HepG2 (cell line): ENCODE data around the gene MGAT4C. TPM values are rescaled to one million over a fixed set of nuclear protein-coding genes. Genes with fewer than 3 reads are reported as not detected.

ENCODE experiments used
- ATAC-seq: fragments of 200-7000 bp; cut with Tn5 transposase; 3 replicates; pipeline ENCODE4 v1.9.1; 2020; ENCODE audit warnings: mild to moderate bottlenecking, moderate library complexity
- BruUV-seq: library from RNA; stranded (reverse); fragments of 400-500 nt; replicated peaks from 2 replicates; lab custom pipeline; 2021; lab: Mats Ljungman, UMichigan
- CTCF ChIA-PET: fragments of 300-600 bp; formaldehyde crosslinking; extraction: SDS; loops from one replicate; lab custom pipeline; 2021; ENCODE audit warnings: low total read pairs, inconsistent platforms, low intra/inter-chr PET ratio; lab: Yijun Ruan, JAX
- POLR2A ChIA-PET: fragments of 350-600 bp; sonication (Branson Sonifier 250); formaldehyde crosslinking; loops from one replicate; lab custom pipeline; 2020; ENCODE audit warnings: antibody characterized with exemption, inconsistent platforms; lab: Yijun Ruan, JAX
- DNase-seq: peaks from one replicate; pipeline ENCODE4 v3.0.0-alpha.2; 2015; ENCODE audit warnings: low spot score
- FAIRE-seq: peaks from 3 replicates; lab custom pipeline; 2011; peaks lifted over from hg19 to GRCh38; lab: Jason Lieb, UNC
- H2AFZ ChIP-seq: one replicate; pipeline ENCODE4 v1.6.1; 2011; ENCODE audit warnings: low read length, inconsistent platforms
- H3K27ac ChIP-seq: fragments of 300-600 bp; 3 replicates; pipeline ENCODE4 v1.8.0; 2011; ENCODE audit warnings: mixed run types, mild to moderate bottlenecking, mixed read lengths, low read length, inconsistent platforms; ENCODE audit not compliant: insufficient read depth; ENCODE audit errors: extremely low read length
- H3K27me3 ChIP-seq, 2 experiments: fragments of 200-600 bp in 1 of 2; 2 replicates in 1 of 2; 3 replicates in 1 of 2; pipeline versions ENCODE4 v1.6.0 to v1.8.0; 2011; ENCODE audit warnings: low read length in 2 of 2, mild to moderate bottlenecking in 2 of 2, moderate library complexity in 2 of 2, inconsistent platforms in 1 of 2; ENCODE audit not compliant: insufficient read depth in 2 of 2, control insufficient read depth in 1 of 2
- H3K36me3 ChIP-seq, 2 experiments: fragments of 200-600 bp in 1 of 2; replicated peaks in 1 of 2; 2 replicates in 1 of 2; 3 replicates in 1 of 2; pipeline versions ENCODE4 v1.5.1 to v1.8.0; 2011; ENCODE audit warnings: low read length in 2 of 2, inconsistent platforms in 1 of 2; ENCODE audit not compliant: insufficient read depth in 2 of 2, control insufficient read depth in 1 of 2
- H3K4me1 ChIP-seq: 2 replicates; pipeline ENCODE4 v1.5.1; 2012; ENCODE audit warnings: low read length, inconsistent platforms; ENCODE audit not compliant: insufficient read depth
- H3K4me2 ChIP-seq: 2 replicates; pipeline ENCODE4 v1.6.0; 2011; ENCODE audit warnings: low read depth, low read length, inconsistent platforms
- H3K4me3 ChIP-seq, 3 experiments: fragments of 200-600 bp in 1 of 3; sonication (generic), shearing (Covaris generic) in 1 of 3; replicated peaks in 1 of 3; 2 replicates each; pipeline ENCODE4 v1.5.1; 2011 to 2016; ENCODE audit warnings: low read length in 3 of 3, inconsistent platforms in 2 of 3, low read depth in 2 of 3, mild to moderate bottlenecking in 2 of 3, control low read depth in 1 of 3, mixed read lengths in 1 of 3; ENCODE audit not compliant: insufficient read depth in 1 of 3
- H3K79me2 ChIP-seq: one replicate; pipeline ENCODE4 v1.6.1; 2011; ENCODE audit warnings: low read length, inconsistent platforms; ENCODE audit not compliant: insufficient read depth
- H3K9ac ChIP-seq: 2 replicates; pipeline ENCODE4 v1.6.0; 2011; ENCODE audit warnings: mild to moderate bottlenecking, low read depth, low read length, inconsistent platforms; ENCODE audit not compliant: insufficient read depth
- H3K9me3 ChIP-seq: 2 replicates; pipeline ENCODE4 v1.5.1; 2012; ENCODE audit warnings: mild to moderate bottlenecking, low read length
- H4K20me1 ChIP-seq: 2 replicates; pipeline ENCODE4 v1.6.0; 2011; ENCODE audit warnings: inconsistent platforms, mild to moderate bottlenecking, low read length, moderate library complexity; ENCODE audit not compliant: insufficient read depth
- BHLHE40 ChIP-seq: IDR thresholded peaks from 2 replicates; pipeline ENCODE4 v1.6.1; 2011; ENCODE audit warnings: low read length, improper control_type of control experiment
- CENPT ChIP-seq: sonication (generic); formaldehyde crosslinking; IDR thresholded peaks from 2 replicates; pipeline ENCODE4 v1.8.0; 2022; ENCODE audit warnings: low read depth, mild to moderate bottlenecking, moderate library complexity, missing genetic modification reagents
- CHD4 ChIP-seq: fragments of 200-600 bp; sonication (generic); IDR thresholded peaks from 2 replicates; pipeline ENCODE4 v1.7.0; 2017; ENCODE audit warnings: mild to moderate bottlenecking, low read length, borderline replicate concordance
- EHMT2 ChIP-seq: fragments of 200-600 bp; sonication (generic); IDR thresholded peaks from 2 replicates; pipeline ENCODE4 v1.7.0; 2017; ENCODE audit warnings: antibody characterized with exemption, low read depth, low read length, borderline replicate concordance
- KDM6A ChIP-seq: IDR thresholded peaks from 2 replicates; pipeline ENCODE4 v1.6.1; 2016; ENCODE audit warnings: low read depth
- KLF9 ChIP-seq: IDR thresholded peaks from 2 replicates; pipeline ENCODE4 v1.6.1; 2016; ENCODE audit warnings: low read depth
- NFE2L1 ChIP-seq: sonication (generic); formaldehyde crosslinking; IDR thresholded peaks from 2 replicates; pipeline ENCODE4 v1.4.0; 2020; ENCODE audit warnings: missing genetic modification reagents, mild to moderate bottlenecking, borderline replicate concordance
- NR1H2 ChIP-seq: sonication (generic); formaldehyde crosslinking; IDR thresholded peaks from 2 replicates; pipeline ENCODE4 v1.8.1; 2022; ENCODE audit warnings: low read depth, missing genetic modification reagents, borderline replicate concordance
- PAWR ChIP-seq: sonication (generic); formaldehyde crosslinking; IDR thresholded peaks from 2 replicates; pipeline ENCODE4 v1.4.0; 2020; ENCODE audit warnings: missing genetic modification reagents, mild to moderate bottlenecking, borderline replicate concordance
- POLR2G ChIP-seq: fragments of 200-400 bp; formaldehyde crosslinking; IDR thresholded peaks from 2 replicates; pipeline ENCODE4 v1.6.1; 2018; ENCODE audit warnings: mild to moderate bottlenecking, low read depth, low read length, moderate library complexity
- RCOR2 ChIP-seq: IDR thresholded peaks from 2 replicates; pipeline ENCODE4 v1.6.1; 2016; ENCODE audit warnings: missing biosample characterization, missing genetic modification reagents
- TBX3 ChIP-seq: fragments of 450-650 bp; IDR thresholded peaks from 2 replicates; pipeline ENCODE4 v1.6.1; 2017; ENCODE audit warnings: antibody characterized with exemption, mild to moderate bottlenecking, inconsistent platforms, borderline replicate concordance
- WIZ ChIP-seq: sonication (generic); formaldehyde crosslinking; IDR thresholded peaks from 2 replicates; pipeline ENCODE4 v1.5.1; 2020; ENCODE audit warnings: mild to moderate bottlenecking, missing genetic modification reagents
- ZBTB42 ChIP-seq: sonication (generic); formaldehyde crosslinking; IDR thresholded peaks from 2 replicates; pipeline ENCODE4 v1.5.0; 2020; ENCODE audit warnings: mild to moderate bottlenecking, missing genetic modification reagents
- ZBTB7B ChIP-seq: sonication (generic); formaldehyde crosslinking; IDR thresholded peaks from 2 replicates; pipeline ENCODE4 v1.4.0; 2020; ENCODE audit warnings: missing genetic modification reagents
- ZFP90 ChIP-seq: sonication (generic); formaldehyde crosslinking; IDR thresholded peaks from 2 replicates; pipeline ENCODE4 v1.8.0; 2022; ENCODE audit warnings: missing genetic modification reagents, mild to moderate bottlenecking, inconsistent platforms, borderline replicate concordance
- ZNF484 ChIP-seq: sonication (generic); formaldehyde crosslinking; IDR thresholded peaks from 2 replicates; pipeline ENCODE4 v1.5.1; 2020; ENCODE audit warnings: mild to moderate bottlenecking, low read depth, missing genetic modification reagents, borderline replicate concordance
- ZNF567 ChIP-seq: sonication (generic); formaldehyde crosslinking; IDR thresholded peaks from 2 replicates; pipeline ENCODE4 v1.8.1; 2023; ENCODE audit warnings: mild to moderate bottlenecking, missing genetic modification reagents, borderline replicate concordance
- ZNF761 ChIP-seq: sonication (generic); formaldehyde crosslinking; conservative IDR thresholded peaks from 2 replicates; pipeline ENCODE4 v1.4.0; 2020; ENCODE audit warnings: mild to moderate bottlenecking, missing genetic modification reagents
- WGBS: methylation state at CpG from one replicate; pipeline ENCODE4 v1.1.6; 2017; ENCODE audit warnings: low lambda C conversion rate; 5-methylcytosine and 5-hydroxymethylcytosine counted together
- in situ Hi-C: cut with HindIII; loops from 2 replicates; pipeline ENCODE4 v1.10.0; 2017; ENCODE audit warnings: low pct_unique_long_range_greater_than_20kb; ENCODE audit not compliant: extremely low pct_ligation_motif_present
- intact Hi-C: fragments of 100-400 bp; cut with micrococcal nuclease; formaldehyde crosslinking; loops from one replicate; pipeline ENCODE4 v1.10.0; 2022; ENCODE audit not compliant: unreplicated experiment
- polyA plus RNA-seq, 8 experiments: library from polyadenylated mRNA; depleted of rRNA in 3 of 8; stranded (reverse) in 7 of 8; unstranded in 1 of 8; fragments of >200 nt; fragmentation: Illumina TruSeq in 4 of 8; extraction: Trizol in 4 of 8; gene quantifications; 2 replicates each; pipeline versions ENCODE4 v1.2.1 to v1.2.3, GENCODE V29; 2011 to 2016; ENCODE audit warnings: low read depth in 4 of 8, missing spikeins in 1 of 8, mixed read lengths in 1 of 8; ENCODE audit not compliant: insufficient read depth in 1 of 8
- total RNA-seq, 5 experiments: library from RNA; depleted of rRNA; stranded (reverse); fragments of >200 nt; fragmentation: Illumina TruSeq; extraction: Trizol; gene quantifications; 2 replicates each; pipeline ENCODE4 v1.2.3, GENCODE V29; 2016; ENCODE audit warnings: low read depth in 1 of 5
- TF ChIP-seq, protein P1 (sequence below): IDR thresholded peaks from 2 replicates; pipeline ENCODE4 v1.6.1; 2018; ENCODE audit warnings: missing genetic modification reagents, mild to moderate bottlenecking, missing compliant biosample characterization

The MGAT4C gene
- total and polyA plus RNA-seq, 2 of the 13 experiments (the other 11 are each of a cell fraction or from before 2014, with no cell fraction given): not detected

DNA sequence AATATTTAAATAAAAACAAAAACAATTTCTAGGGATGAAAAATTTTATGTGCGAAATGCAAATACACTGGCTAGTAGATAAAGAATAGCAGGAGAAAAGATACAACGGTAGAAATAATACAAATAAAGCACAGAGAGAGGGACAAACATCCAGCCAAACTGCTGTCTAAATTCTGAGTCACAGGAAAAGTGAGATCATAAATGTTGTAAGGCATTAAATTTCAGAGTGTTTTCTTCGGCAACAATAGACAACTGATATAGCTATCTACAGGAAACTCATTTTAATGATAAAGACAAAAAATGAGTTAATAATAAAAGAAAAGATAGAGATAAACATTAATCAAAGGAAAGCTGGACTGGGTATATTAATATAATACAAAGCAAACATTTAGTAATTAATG lies 259.9 kb downstream of the MGAT4C start (continued):
- TF ChIP-seq ZNF484 (CRISPR knock-in tag): no peak

DNA sequence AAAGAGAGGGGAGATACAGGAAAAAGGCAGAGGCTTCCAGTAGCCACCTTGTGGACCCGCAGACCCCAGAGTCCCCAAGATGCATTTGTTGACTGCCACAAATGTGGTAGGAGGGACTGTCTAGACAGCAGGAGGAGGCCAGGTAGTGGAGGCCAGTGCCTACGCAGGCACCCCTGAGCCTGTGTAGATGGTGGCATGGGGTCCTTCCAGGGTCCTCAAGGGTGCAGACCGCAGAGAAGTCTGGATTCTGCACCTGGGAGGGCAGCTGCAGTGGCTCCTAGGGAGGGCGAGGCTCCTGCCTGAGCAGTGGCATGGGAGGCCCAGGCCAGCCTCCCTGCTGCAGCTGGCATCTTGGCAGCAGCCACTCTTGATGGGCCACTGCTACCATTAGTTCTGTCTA lies 262.4 kb downstream of the MGAT4C start:
- in situ Hi-C loops (no loop called here), intact Hi-C loops (no loop called here)
- Histone ChIP-seq H3K4me3 (no peak overlapping the region), H4K20me1 (no peaks in the 10 kb centered on the region), H3K79me2 (no peaks in the 10 kb centered on the region), H3K27me3 (no peaks in the 10 kb centered on the region), H3K36me3 (no peaks in the 10 kb centered on the region), H3K4me1 (no peaks in the 10 kb centered on the region), H3K27ac (no peak overlapping the region), H3K4me2 (no peak overlapping the region), H2AFZ (no peak overlapping the region), H3K9me3 (peaks cover 44% of the 10 kb centered on the region), H3K9ac (no peak overlapping the region)
- CTCF ChIA-PET: no interaction called here
- ATAC-seq (no peak), FAIRE-seq (no peak), DNase-seq (no peak)
- no TSS peak for BruUV-seq
- TF ChIP-seq POLR2G (no peak), ZFP90 (no peak), ZNF761 (CRISPR knock-in tag) (no peak), NR1H2 (CRISPR knock-in tag) (no peak), ZBTB42 (CRISPR knock-in tag) (no peak), WIZ (CRISPR knock-in tag) (no peak), KLF9 (CRISPR knock-in tag) (no peak), PAWR (CRISPR knock-in tag) (no peak), CHD4 (no peak), RCOR2 (CRISPR knock-in tag) (no peak), ZBTB7B (CRISPR knock-in tag) (no peak), TBX3 (no peak), NFE2L1 (CRISPR knock-in tag) (no peak), CENPT (CRISPR knock-in tag) (no peak), KDM6A (CRISPR knock-in tag) (no peak), EHMT2 (no peak), ZNF567 (CRISPR knock-in tag) (no peak), BHLHE40 (no peak)
- TF ChIP-seq, protein P1, sequence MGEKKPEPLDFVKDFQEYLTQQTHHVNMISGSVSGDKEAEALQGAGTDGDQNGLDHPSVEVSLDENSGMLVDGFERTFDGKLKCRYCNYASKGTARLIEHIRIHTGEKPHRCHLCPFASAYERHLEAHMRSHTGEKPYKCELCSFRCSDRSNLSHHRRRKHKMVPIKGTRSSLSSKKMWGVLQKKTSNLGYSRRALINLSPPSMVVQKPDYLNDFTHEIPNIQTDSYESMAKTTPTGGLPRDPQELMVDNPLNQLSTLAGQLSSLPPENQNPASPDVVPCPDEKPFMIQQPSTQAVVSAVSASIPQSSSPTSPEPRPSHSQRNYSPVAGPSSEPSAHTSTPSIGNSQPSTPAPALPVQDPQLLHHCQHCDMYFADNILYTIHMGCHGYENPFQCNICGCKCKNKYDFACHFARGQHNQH: no peak
- 0% methylated on average over 3 of the region's 4 CpGs for WGBS
- POLR2A ChIA-PET: no interaction called here
